ENCODE data around the gene CDHR4.

CDHR4 gene

GRCh38 chr3:49747792-49748480, 51.7 kb downstream of the CDHR4 start:
- no peaks in the 10 kb centered on the region for H3K27me3 ChIP-seq (ENCODE audit: control insufficient read depth, insufficient read depth, low read length)
- H3K27ac ChIP-seq (ENCODE audit: low read length): no peak overlapping the region
- H3K4me3 ChIP-seq (ENCODE audit: low read length): no peak overlapping the region
- no peaks in the 10 kb centered on the region for H3K9me3 ChIP-seq (ENCODE audit: control insufficient read depth, low read depth, low read length)
- H3K4me1 ChIP-seq (ENCODE audit: control insufficient read depth, low read depth, low read length): no peaks in the 10 kb centered on the region
- peaks cover 5% of the 10 kb centered on the region for H3K36me3 ChIP-seq (ENCODE audit: control insufficient read depth, low read depth, low read length)
- no peak overlapping the region for H3K9ac ChIP-seq (ENCODE audit: low read length)

- Histone ChIP-seq H3K4me3 (ENCODE audit: low read length) (no peak overlapping the region), H3K27me3 (ENCODE audit: control insufficient read depth, insufficient read depth, low read length) (no peaks in the 10 kb centered on the region), H3K4me1 (ENCODE audit: control insufficient read depth, low read depth, low read length) (no peaks in the 10 kb centered on the region), H3K9ac (ENCODE audit: low read length) (no peak overlapping the region), H3K36me3 (ENCODE audit: control insufficient read depth, low read depth, low read length) (peaks cover 5% of the 10 kb centered on the region), H3K9me3 (ENCODE audit: control insufficient read depth, low read depth, low read length) (no peaks in the 10 kb centered on the region), H3K27ac (ENCODE audit: low read length) (no peak overlapping the region)
Measured at GRCh38 chr3:49745986-49746385, 53.7 kb downstream of the CDHR4 start.
